Esophagus muscularis mucosa (tissue), 4 donors: ENCODE data around the gene RPH3AL. TPM values are rescaled to one million over a fixed set of nuclear protein-coding genes. Genes with fewer than 3 reads are reported as not detected.

Experiments used
- DNase-seq: peaks from one replicate; pipeline ENCODE4 v3.0.0-alpha.2; 2017; ENCODE audit errors: extremely low spot score
- H3K27ac ChIP-seq, 4 donors: fragments of 200-600 bp; sonication (generic); replicated peaks in 1 of 4; 1 replicate in 3 of 4; 2 replicates in 1 of 4; pipeline ENCODE4 v1.5.1; 2016 to 2019; ENCODE audit warnings: mild to moderate bottlenecking in 1 of 4
- H3K27me3 ChIP-seq, 4 donors: fragments of 200-600 bp; sonication (generic); one replicate each; pipeline versions ENCODE4 v1.5.1 to v1.6.0; 2016 to 2019
- H3K36me3 ChIP-seq, 4 donors: fragments of 200-600 bp; sonication (generic); one replicate each; pipeline ENCODE4 v1.5.1; 2016 to 2019
- H3K4me1 ChIP-seq, 4 donors: fragments of 200-600 bp; sonication (generic); one replicate each; pipeline ENCODE4 v1.5.1; 2016 to 2019
- H3K4me3 ChIP-seq, 4 donors: fragments of 200-600 bp; sonication (generic); 1 replicate in 2 of 4; 2 replicates in 2 of 4; pipeline ENCODE4 v1.5.1; 2016 to 2019; ENCODE audit warnings: mild to moderate bottlenecking in 4 of 4, moderate library complexity in 1 of 4
- H3K9me3 ChIP-seq, 4 donors: fragments of 200-600 bp; sonication (generic); 1 replicate in 3 of 4; 2 replicates in 1 of 4; pipeline ENCODE4 v1.5.1; 2016 to 2019
- EP300 ChIP-seq: sonication (generic); formaldehyde crosslinking; IDR thresholded peaks from one replicate; pipeline ENCODE4 v1.6.1; 2017; ENCODE audit warnings: antibody characterized with exemption
- POLR2A ChIP-seq: fragments of 450-650 bp; IDR thresholded peaks from one replicate; pipeline ENCODE4 v1.6.1; 2017; ENCODE audit warnings: antibody characterized with exemption, moderate library complexity, mild to moderate bottlenecking, low read depth
- POLR2AphosphoS5 ChIP-seq, 2 donors: sonication (generic); formaldehyde crosslinking; IDR thresholded peaks; one replicate each; pipeline ENCODE4 v1.6.1; 2017; ENCODE audit warnings: antibody characterized with exemption in 2 of 2
- whole genome bisulfite sequencing: methylation state at CpG from one replicate; pipeline ENCODE4 v1.1.5; 2018; 5-methylcytosine and 5-hydroxymethylcytosine counted together
- intact Hi-C: fragments of 100-400 bp; cut with DNase I; formaldehyde crosslinking; loops from one replicate; pipeline ENCODE4 v1.15.1; 2023
- total RNA-seq, 4 donors: library from RNA; depleted of rRNA; stranded (reverse); fragments of >200 nt; gene quantifications; one replicate each; pipeline versions ENCODE4 v1.1.0 to v1.2.1, GENCODE V29; 2016
- TF ChIP-seq, protein P1 (sequence below), 3 experiments: fragments of 200-600 bp in 2 of 3; fragments of 450-650 bp in 1 of 3; sonication (generic) in 2 of 3; IDR thresholded peaks; one replicate each; pipeline ENCODE4 v1.5.1; 2017 to 2019; ENCODE audit warnings: antibody characterized with exemption in 3 of 3, mild to moderate bottlenecking in 2 of 3, moderate library complexity in 1 of 3

RPH3AL gene
- total RNA-seq, 4 donors from 2014 or later, result 8.7 to 21.0 (median 14.8) TPM

DNA sequence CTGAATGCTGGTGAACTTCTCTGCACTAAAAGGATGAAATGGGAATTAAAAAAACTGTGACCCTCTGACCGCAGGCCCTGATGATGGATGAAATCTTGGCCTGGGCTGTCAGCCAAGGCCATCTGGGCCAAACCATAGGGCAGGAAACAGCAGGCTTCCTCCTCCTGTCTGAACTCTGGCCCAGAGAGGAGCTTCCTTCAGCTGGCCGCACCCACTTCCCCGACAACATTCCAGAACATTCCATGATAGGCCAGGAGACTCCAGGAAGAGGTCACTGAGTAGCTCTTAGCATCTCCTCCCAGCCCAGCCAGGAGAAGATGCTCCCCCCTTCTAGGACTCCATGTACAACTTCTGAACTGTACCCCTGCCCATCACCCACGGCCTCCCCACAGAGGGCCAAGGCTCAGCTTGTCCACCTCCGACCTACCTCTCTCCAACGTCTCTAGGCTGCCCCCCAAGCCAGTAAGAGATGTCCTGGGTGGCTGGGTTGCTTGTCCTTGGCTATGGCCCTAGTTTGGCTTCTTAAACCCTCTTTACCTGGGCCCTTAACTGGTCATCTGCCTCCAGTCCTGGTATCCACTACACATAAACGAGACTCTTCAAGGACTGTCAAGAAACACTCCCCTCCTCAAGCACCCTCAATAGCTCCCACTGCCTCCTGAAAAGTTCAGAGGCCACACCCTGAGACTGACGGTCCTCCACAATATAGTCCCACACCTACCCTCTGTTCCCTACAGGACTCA lies 1.7 kb downstream of the RPH3AL start:
- TF ChIP-seq EP300, result peak; percentile 57
- TF ChIP-seq POLR2A, result no peak
- TF ChIP-seq, protein P1, sequence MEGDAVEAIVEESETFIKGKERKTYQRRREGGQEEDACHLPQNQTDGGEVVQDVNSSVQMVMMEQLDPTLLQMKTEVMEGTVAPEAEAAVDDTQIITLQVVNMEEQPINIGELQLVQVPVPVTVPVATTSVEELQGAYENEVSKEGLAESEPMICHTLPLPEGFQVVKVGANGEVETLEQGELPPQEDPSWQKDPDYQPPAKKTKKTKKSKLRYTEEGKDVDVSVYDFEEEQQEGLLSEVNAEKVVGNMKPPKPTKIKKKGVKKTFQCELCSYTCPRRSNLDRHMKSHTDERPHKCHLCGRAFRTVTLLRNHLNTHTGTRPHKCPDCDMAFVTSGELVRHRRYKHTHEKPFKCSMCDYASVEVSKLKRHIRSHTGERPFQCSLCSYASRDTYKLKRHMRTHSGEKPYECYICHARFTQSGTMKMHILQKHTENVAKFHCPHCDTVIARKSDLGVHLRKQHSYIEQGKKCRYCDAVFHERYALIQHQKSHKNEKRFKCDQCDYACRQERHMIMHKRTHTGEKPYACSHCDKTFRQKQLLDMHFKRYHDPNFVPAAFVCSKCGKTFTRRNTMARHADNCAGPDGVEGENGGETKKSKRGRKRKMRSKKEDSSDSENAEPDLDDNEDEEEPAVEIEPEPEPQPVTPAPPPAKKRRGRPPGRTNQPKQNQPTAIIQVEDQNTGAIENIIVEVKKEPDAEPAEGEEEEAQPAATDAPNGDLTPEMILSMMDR (IDR thresholded peaks at IDR 0.05), result no peak
- peak; percentile 78 to 88 for TF ChIP-seq POLR2AphosphoS5 (IDR thresholded peaks at IDR 0.05)
- Histone ChIP-seq H3K36me3 (no peaks in the 10 kb centered on the region), H3K4me1 (peaks cover 31 to 63% (median 44%) of the 10 kb centered on the region in 4 donors), H3K27ac (peak overlapping the region; percentile 62 to 81 (median 76)), H3K9me3 (no peaks in the 10 kb centered on the region), H3K4me3 (no peak overlapping the region), H3K27me3 (no peaks in the 10 kb centered on the region)
- 55% methylated on average over 8 of the region's 8 CpGs for WGBS
- intact Hi-C loops, result no loop called here
- peak; percentile 94 for DNase-seq

DNA sequence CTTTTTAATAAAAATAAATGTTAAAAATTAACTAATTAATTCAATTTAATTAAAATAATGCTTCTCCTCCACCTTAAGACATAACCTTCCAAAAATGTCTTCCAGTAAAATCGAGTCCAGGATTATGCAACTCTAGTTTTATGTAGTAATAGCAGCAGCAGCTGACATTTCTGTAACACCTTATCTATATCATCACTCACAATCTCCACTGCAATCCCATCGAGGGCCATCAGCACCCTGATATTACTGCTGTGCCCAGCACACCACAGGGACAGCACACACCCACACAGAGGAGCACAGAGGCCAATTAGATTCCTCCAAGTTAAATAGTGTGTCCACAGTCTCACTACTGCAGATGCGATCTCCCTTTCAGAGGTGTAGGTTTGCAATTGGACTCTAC lies 2.9 kb downstream of the RPH3AL start:
- intact Hi-C loops, result no loop called here
- no peak overlapping the region for H3K4me3 ChIP-seq
- no peaks in the 10 kb centered on the region for H3K9me3 ChIP-seq
- WGBS, result 74% methylated on average over 3 of the region's 3 CpGs
- no peak for DNase-seq
- peaks cover 31 to 63% (median 44%) of the 10 kb centered on the region in 4 donors for H3K4me1 ChIP-seq
- no peaks in the 10 kb centered on the region for H3K27me3 ChIP-seq
- H3K36me3 ChIP-seq, result no peaks in the 10 kb centered on the region
- H3K27ac ChIP-seq, result peak overlapping the region; percentile 58 to 76 (median 70)
- TF ChIP-seq POLR2AphosphoS5 (IDR thresholded peaks at IDR 0.05), result no peak
- TF ChIP-seq, protein P1 (IDR thresholded peaks at IDR 0.05), result no peak
- no peak for TF ChIP-seq POLR2A
- no peak for TF ChIP-seq EP300

DNA sequence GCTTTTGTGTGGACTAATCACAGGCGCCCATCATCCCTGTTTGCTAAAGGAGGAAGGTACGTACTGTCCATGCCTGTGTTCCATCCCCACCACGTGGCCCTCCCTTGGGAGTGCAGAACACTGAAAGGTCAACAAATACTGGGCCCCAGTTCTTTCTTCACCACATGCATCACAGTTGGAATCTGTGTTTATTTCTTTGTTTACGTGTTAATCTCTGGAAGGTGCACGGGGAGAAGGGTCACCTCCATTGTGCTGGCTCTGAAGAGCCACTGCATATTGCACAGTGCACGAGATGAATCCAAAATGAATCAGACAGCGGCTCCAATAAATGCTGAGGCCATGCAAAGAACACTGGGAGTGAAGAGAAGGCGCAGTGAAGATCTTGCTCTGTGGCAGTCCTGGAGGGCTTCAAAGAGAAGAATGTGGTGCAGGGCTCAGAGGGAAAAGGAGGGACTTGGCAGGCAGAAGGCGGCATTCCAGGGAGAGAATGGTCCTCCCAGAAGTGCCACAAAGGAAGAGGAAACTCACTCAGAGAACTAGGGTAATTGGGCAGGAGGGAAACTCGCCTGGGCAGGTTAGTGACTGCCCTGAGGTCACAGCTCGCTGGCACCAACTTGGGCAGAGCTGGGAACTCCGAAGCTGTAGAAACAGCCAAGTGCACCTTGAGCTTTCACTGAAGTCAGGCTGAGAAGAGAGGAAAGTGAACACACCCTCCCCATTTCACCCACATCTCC lies 3.7 kb downstream of the RPH3AL start:
- Histone ChIP-seq H3K4me1 (peaks cover 26 to 63% (median 44%) of the 10 kb centered on the region in 4 donors), H3K36me3 (no peaks in the 10 kb centered on the region), H3K4me3 (no peak overlapping the region), H3K27me3 (no peaks in the 10 kb centered on the region), H3K9me3 (no peaks in the 10 kb centered on the region), H3K27ac (peak overlapping the region; percentile 11 to 76 (median 70))
- 67% methylated on average over 12 of the region's 12 CpGs for WGBS
- intact Hi-C loops, result no loop called here
- TF ChIP-seq POLR2A (no peak), EP300 (no peak), POLR2AphosphoS5 (IDR thresholded peaks at IDR 0.05) (peak; percentile 3 to 23)
- no peak for DNase-seq

DNA sequence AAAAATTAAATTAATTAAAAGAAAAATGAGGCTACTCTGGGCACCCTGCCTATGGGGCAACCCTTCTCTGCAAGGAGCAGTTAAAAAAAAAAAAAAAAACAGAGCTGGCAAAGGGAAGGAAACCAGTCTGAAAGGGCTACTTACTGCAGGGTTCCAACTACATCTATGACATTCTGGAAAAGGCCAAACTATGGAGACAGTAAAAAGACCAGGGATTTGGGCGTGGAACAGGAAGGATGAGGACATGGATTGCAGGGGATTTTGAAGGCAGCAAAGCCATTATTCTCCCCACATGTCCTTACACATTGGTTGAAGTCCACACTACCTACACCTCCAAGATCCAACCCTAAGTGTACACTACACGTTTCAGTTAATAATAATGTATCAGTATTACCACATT lies 4.6 kb downstream of the RPH3AL start:
- Histone ChIP-seq H3K27ac (peak overlapping the region in 3 of 4 donors; percentile 18 to 76 (median 41)), H3K9me3 (no peaks in the 10 kb centered on the region), H3K36me3 (no peaks in the 10 kb centered on the region), H3K27me3 (no peaks in the 10 kb centered on the region), H3K4me1 (peaks cover 25 to 55% (median 42%) of the 10 kb centered on the region in 4 donors), H3K4me3 (no peak overlapping the region)
- TF ChIP-seq POLR2A (no peak), EP300 (no peak), POLR2AphosphoS5 (IDR thresholded peaks at IDR 0.05) (no peak)
- TF ChIP-seq, protein P1 (IDR thresholded peaks at IDR 0.05), result no peak
- intact Hi-C loops, result no loop called here
- DNase-seq, result no peak
- 61% methylated on average over 2 of the region's 2 CpGs for WGBS

DNA sequence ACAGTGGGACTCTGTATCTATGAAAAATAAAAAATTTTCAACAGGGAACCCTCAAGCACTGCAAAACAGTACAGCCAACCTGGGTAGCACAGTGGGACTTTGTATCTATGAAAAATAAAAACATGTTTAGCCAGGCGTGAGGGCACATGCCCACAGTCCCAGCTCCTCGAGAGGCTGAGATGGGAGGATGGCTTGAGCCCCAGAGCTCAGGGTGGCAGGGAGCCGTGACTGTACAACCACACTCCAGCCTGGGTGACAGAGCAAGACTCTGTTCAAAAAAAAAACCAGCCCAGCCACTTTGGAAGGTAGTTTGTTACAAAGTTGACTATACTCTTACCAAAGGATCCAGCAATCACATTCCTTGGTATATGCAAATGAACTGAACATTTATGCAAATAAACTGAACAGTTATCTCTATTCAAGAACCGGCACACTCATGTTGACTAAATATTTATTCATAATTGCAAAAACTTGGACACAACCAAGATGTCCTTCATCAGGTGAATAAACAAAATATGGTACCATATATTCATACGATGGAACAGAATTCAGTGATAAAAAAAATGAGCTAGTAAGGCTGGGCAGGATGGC lies 5.2 kb downstream of the RPH3AL start:
- H3K9me3 ChIP-seq, result no peaks in the 10 kb centered on the region
- H3K4me3 ChIP-seq, result no peak overlapping the region
- no peaks in the 10 kb centered on the region for H3K27me3 ChIP-seq
- TF ChIP-seq, protein P1 (IDR thresholded peaks at IDR 0.05), result no peak
- no peak for TF ChIP-seq POLR2A
- no peak for TF ChIP-seq EP300
- no peak for TF ChIP-seq POLR2AphosphoS5 (IDR thresholded peaks at IDR 0.05)
- intact Hi-C loops, result no loop called here
- H3K36me3 ChIP-seq, result no peaks in the 10 kb centered on the region
- DNase-seq, result no peak
- 84% methylated on average over 5 of the region's 5 CpGs for WGBS
- H3K4me1 ChIP-seq, result peaks cover 21 to 48% (median 36%) of the 10 kb centered on the region in 4 donors
- H3K27ac ChIP-seq, result peak overlapping the region in 3 of 4 donors; percentile 18 to 76 (median 41)
